NCI-H460 (cell line): ENCODE results near the gene CACNG5. TPM values are rescaled to one million over a fixed set of nuclear protein-coding genes. Genes with fewer than 3 reads are reported as not detected.
"Not testable (repeated sequence)": the region's sequence is repeated elsewhere in the genome, so short reads cannot be mapped to it uniquely, and the experiment has no call there.

Source experiments
- DNase-seq: peaks from one replicate; pipeline ENCODE4 v3.0.0-alpha.2; 2016; ENCODE audit warnings: low read depth; ENCODE audit errors: extremely low read depth
- total RNA-seq: library from RNA; depleted of rRNA; stranded (reverse); fragments of >200 nt; shearing (Covaris generic); gene quantifications from 2 replicates; pipeline ENCODE4 v1.2.3, GENCODE V29; 2014

The CACNG5 gene
- total RNA-seq, 1 experiment from 2014 or later: not detected

DNA sequence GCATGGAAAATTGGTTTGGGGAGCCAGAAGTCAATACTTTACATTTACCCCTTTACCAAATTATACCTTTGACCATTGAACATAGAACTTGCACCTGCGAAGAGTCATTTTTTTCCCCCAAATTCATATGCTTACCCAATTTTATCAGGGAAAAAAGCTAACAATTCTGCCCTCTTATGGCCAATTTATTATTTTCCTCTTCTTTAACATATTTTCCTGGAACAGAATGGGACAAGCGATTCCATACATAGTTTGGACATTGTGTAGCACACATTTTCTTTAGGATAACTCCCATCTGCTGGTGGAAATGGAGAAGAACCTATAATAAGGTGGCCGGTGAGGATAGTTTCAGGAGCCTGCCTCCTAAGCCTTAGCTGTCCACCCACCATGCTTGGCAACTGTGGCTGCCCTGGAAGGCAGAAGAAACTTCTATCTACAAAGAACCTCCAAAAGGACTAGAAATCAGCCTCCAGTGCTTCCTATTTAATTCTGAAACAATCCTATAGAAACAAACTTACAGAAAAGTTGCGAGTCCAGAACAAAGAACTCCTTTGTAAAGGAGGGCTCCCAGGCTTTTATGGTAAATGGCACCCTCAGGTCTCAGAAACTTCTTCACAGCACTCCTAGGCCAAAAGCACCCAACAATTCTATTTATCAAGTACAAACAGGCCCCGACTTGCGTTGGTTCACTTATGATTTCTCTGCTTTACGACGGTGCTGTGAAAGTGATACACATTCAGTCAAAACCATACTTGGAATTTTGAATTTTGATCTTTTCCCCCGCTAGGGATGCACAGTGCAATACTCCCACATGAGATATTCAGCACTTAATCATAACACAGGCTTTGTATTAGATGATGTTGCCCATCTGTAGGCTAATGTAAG, 65.5 kb downstream of the CACNG5 start:
- no peak for DNase-seq

DNA sequence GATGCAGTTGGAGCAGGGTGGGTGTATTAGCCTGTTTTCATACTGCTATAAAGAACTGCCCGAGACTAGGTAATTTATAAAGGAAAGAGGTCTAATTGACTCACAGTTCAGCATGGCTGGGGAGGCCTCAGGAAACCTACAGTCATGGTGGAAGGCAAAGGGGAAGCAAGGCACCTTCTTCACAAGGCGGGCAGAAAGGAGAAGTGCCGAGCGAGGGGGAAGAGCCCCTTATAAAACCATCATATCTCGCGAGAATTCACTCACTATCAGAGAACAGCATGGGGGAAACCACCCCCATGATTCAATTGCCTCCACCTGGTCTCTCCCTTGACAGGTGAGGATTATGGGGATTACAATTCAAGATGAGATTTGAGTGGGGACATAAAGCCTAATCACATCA, 68.4 kb downstream of the CACNG5 start:
- DNase-seq: not testable (repeated sequence)

DNA sequence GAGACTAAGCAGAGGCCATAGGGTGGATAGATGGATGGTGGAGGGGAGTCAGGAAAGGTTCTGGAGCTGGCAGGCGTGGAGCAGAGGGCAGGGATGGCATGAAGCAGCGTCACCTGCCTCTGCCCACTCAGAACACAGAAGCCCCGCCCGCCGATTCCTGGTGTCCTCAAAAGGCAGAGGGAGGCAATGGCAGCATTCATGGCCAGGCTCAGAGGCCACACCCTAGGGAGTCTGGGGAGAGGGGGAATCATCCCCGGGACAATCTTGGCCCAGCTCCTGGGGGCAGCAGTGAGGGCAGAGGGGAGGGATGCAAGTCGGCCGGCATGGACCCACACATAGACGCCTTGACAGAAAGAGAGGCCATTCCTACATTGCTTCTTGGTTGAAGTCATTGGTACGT, 68.9 kb downstream of the CACNG5 start:
- no peak for DNase-seq

DNA sequence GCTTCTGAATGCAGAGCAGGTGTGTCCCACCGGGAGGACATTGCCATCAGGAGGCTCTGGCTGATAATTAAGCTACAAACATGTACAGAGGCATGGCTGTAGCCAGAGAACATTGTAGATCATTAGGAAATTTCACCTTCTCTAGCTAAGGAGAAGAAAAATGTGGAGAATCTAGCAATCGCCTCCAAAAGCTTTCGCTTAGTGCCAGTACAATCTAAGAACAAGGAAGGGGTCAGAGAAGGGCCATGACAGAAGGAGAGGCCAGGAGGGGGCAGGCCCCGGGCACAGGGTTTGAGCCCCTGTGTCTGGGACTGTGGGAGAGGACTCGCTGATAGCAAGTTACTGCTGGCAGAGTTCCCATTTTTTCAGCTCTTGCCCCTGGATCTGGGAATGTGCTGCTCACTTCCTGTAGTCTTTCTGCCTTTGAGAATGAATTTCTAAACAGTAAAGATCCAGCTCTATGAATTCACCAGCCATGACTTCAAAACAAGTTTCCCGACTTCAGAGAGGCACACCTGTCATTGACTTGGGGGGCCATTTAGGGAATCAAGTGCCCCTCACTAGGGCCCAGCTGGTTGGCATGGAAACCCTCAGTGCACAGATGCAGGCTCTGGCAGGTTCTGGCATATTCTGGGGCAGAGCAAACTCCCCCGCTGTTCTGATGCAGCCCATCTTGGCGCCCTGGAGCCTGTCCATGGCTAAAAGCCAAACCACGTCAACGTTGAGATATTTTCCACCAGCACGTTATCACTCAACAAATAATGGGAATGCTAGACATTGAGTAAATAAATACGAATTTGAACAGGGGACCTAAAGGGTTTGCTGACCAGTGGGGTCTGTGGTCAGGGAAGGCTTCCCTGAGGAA, 70.1 kb downstream of the CACNG5 start:
- DNase-seq: peak; percentile 60

DNA sequence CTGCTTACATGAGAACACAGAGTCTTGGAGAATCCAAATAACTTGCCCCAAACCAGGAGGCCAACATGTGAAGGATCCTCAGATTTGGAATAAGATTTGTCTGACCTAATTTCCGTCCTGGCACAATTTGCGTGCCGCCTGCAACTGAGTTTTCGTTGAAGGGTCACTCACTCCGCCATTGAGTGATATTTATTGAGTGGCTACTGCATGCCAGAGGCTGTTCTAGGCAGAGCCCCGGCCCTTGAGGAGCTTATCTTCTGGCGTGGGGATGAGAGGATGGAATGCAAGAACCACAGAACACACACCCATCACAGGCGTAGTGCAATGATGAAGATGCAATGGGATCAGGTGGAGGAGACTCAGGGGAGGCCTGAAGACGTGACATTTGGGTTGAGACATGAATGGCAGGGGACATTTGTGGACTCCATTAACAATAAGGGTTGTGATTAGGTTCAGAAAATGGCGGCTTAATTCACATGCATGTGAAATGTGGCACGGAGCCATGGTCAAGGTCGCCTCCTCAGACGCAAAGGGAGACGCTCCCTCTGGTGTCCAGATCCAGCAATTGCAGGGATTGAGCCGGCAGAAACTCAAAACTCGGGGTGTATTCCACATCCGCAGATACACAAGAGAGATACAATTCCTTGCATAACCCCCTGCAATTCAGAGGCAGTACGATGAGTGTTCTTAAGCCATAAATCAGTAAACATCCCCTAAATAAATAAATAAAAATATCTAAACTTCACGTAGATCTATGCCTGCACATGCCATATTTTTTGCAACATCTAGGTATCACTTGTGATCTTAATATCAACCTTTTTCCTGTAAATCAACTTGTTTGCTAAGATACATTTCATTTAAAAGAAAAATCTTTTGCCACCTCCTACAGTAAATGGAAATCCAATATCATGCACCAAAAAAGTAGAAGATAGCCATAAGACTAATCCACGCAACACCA, 71.7 kb downstream of the CACNG5 start:
- peak; percentile 84 for DNase-seq

DNA sequence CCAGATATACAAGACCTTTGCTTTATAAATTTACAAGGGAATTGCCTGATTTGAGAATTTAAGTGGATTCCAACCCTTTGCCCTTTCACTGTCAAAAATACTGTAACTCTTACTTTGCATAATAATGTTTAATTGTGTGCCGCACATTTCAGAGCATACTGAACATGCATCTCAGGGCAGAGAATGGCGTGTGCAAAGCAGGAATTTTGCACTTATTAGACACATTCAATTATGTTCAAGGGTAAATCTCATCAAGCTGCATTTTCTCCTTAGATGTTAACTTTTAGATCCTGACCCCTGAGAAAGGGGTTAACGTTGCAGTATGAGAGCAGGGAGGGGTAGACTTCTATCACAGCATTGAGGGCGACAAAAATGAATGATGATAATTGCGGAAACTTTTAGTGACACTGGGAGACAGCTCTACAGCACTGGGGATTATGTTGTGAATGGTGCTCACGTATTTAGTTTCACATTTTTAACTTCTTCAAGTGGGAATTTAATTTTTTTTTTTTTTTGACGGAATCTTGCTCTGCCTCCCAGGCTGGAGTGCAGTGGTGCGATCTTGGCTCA, 75.0 kb downstream of the CACNG5 start:
- DNase-seq: no peak

DNA sequence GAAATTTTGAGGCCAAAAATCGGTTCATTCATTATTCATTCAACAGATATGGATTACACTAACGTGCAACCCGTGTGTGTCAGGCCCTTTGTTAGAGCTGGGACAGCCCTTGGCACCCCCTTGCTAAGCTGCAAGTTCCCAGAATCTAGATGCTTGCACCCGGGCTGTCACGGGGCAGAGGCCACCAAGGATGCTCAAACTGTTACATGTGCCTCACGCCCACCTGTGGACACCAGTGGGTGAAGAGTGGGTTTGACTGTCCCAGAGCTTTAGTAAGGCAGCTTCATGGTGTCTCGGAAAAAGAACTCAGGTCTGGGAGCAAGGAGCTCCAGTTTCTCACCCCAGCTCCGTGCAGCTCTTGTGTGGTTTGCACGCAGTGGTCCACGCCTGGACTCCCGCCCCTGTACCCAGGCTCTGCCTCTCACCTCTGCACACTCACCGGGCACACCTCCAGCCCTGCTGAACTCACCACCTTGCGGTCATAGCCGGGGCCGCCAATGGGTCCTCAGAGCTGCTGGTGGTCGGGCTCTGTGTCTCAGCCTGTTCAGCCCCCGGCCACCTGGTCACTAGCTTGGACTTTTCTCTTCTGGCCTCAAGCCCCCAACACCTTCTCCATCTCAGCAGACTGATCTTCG, 75.9 kb downstream of the CACNG5 start:
- DNase-seq: no peak

DNA sequence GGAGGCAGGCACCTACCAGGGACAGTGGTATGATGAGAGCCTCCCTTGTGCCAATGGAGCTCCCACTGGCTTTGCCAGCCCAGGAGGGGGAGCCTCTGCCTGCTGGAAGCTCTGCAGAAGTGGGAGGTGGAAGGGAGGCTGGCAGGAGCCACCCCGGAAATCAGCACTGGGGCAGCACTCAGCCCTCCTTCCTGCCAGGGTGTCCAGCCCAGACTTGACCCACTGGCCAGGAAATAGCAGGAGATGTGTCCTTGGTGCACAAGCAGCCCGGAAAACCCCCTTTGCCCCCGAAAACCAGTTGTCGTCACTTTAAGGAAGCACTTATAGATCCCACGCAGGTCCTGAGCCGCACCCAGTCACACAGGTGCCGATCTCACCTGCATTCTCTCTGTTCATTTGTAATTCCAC, 80.3 kb downstream of the CACNG5 start:
- DNase-seq: peak; percentile 33

DNA sequence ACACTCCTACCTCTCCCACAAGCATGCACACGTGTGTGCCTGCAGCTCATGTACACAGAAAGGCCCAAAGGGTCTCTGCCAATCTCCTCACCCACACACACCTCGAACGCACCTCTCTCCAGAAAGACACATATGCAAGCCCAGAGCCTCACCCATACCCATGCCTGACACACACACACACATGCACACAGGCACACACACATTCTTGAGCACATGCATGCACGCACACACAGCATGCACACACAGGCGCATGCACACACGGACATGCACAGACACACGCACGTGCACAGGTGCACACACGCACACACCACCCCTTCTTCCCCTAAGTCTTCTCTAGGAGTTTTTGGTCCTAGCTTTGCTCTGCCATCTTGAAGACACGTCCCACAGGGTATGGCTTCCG, 80.9 kb downstream of the CACNG5 start:
- DNase-seq: no peak

DNA sequence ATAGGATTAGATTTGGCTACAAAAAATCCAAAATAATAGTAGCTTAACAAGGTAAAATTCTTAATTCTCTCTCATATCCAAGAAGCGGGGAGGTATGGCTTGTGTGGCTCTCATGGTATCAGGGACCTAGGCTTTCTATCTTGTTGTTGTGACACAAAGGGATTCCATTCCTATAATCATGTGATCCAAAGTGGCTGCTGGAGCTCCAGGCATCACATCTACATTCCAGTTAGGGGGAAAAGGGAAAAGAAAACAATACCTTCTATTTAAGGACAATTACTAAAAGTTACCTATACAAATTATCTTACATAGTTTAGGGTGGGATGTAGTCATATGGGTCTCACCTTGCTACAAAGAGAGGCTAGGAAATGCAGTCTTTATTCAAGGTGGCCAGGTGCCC, 82.0 kb downstream of the CACNG5 start:
- DNase-seq: no peak

DNA sequence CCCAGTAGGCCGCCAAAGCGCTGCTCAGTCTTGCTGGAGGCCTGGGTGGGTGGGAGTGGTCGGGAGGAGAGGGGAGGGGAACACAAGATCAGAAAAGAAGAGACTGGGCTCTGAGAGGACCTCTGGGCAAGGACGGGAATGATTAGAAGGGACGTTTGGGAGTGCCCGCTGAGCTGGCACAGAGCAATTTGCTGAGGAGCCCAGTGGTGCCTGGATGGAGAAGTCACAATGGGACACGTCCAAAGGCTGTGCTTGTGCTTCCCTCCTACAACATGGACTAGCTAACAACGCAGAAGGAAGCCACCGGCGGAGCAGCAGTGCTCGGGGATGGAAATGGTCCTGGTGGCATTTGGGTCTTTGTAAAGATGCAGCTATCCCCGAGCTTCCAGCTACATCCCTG, 84.0 kb downstream of the CACNG5 start:
- no peak for DNase-seq

DNA sequence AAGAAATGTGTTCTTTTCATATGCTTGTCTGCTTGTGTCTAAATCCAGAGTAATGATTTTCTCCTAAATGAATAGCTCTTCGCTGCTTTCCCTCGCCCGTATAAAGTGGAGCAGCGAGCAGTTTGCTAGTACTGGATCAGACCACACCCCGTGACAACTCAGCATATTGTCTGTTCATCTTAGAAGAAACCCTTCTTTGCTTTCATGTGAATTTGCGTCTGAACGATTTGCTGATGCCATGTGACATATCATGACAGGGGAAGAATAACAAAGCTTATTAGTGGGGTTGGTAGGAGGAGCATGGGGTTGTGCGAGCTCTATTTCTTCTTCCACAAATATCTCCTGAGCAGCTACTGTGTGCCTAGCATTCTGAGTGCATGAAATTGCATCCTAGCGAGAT, 85.5 kb downstream of the CACNG5 start:
- no peak for DNase-seq

DNA sequence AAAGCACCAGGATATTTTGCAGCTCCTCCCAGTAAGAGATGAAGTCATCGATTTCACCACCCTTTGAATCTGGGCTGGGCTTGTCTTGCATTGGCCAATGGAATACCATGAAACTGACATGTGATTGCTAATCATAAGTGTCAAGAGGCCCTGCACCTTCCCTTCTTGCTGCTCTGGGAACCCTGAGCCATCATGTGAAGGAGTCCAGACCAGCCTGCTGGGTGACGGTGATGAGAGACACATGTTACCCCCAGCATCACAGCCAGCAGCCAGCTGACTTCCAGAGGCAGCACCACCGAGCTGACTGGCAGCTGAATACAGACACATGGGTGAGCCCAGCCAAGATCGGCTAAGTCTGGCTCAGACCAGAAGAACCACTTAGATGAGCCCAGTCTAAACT, 86.0 kb downstream of the CACNG5 start:
- DNase-seq: no peak

DNA sequence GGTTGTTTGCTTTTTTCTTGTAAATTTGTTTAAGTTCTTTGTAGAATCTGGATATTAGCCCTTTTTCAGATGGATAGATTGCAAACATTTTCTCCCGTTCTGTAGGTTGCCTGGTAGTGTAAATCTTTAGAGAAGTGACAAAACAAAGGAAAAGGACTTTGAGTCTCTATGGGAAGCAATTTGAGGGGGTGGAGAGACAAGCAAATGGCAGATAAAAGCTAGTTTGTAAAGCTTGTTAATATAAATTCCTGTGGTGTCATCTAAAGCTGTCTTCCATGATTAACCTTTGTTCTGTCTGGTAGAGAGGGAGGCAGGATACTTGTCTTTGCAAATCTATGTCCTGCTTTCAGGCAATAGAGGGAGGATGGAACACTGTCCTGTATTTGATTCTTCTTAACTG, 89.0 kb downstream of the CACNG5 start:
- DNase-seq: no peak

DNA sequence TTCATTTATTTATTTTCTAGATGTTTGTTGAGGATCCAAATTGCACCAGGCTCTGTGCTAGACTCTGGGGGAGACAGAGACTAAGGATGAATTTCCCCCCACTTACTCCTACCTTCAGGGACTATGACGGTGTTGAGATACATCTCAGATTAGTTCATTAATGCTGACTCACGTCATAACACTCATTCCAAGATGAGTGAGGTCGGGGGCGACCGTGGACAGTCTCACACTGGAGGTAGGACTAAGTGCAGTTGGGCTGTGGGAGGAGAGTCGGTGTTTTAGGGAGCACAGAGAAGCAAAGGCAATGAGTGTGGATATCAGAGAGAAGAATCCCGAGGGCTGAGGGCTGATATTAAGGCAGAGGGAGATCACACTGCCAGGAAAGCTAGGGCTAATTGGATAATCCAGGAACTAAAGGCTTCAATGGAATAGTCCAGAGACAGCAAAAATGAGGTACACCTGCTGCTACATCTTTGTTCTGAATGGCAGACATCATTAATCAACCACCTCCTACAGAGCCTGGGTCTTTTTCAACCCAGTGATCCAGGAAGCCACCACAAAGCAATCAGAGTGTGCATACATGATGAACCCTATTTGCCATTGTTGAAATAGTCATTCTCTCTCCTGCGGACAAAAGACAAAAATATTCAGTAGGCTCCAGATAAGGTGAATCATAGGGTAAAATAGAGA, 91.0 kb downstream of the CACNG5 start:
- no peak for DNase-seq

DNA sequence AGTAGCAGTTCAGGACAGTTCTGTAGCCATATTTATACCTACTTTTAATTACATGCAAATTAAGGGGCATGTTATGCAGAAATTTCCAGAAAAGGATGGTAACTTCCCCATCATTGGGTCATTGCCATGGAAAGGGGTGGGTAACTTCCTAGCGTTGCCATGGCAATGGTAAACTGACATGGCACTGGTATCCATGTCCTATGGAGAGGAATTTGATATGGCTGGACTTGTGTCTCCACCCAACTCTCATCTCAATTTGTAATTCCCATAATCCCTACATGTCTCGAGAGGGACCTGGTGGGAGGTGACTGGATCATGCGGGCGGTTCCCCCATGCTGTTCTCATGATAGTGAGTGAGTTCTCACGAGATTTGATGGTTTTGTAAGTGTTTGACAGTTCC, 94.0 kb downstream of the CACNG5 start:
- DNase-seq: no peak

DNA sequence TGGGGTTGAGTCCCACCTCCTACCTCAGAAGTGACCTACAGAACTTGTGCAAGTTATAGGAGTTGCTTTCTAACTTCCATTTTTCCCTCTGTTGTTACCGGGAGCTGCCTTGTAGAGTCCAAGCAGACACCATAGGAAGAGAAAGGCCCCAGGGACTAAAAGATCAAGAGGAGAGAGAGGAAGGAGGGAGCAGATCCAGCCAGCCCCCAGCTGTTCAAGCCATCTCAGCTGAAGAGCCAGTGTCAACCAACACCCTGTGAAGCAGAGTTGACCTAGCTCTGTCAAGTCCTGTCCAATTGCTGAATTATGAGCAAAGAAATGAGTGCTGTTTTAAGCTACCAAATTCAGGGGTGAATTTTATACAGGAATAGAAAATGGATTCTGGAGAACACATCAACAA, 94.7 kb downstream of the CACNG5 start:
- no peak for DNase-seq

DNA sequence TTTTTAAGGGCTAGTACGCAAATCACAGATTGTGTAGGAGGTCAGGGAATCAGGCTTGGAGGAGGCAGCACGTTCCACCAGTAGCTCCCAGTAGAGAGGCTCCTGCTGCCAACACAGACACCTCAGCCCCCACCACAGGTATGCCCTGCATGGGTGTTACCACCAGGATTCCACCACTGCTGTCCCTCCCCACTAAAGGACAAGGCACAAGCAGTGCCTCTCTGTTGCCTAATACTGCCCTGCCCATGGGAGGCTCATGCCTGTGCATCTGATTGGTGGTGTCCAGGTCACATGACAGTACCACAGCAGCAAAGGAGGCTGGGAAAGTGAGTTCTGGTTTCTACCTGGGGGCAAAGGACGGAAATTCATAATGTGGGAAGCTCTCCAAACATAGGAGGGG, 96.0 kb downstream of the CACNG5 start:
- DNase-seq: no peak

DNA sequence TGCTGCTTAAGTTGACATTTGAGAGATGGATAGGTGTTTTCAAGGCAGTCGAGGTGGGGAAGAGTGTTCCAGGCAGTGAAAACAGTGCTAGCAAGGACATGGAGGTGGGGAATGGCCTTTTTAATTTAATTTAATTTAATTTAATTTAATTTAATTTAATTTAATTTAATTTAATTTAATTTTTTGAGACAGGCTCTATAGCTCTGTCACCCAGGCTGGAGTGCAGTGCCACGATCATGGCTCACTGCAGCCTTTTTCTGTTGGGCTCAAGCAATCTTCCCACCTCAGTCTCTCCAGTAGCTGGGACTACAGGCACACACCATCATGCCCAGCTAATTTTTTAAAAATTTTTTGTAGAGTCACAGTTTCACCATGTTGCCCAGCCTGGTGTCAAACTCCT, 97.4 kb downstream of the CACNG5 start:
- no peak for DNase-seq
